Naive B cell (primary cell): ENCODE measurements around the gene PCBP3. TPM values are rescaled to one million over a fixed set of nuclear protein-coding genes. Genes with fewer than 3 reads are reported as not detected.
"Not testable (repeated sequence)": the region's sequence is repeated elsewhere in the genome, so short reads cannot be mapped to it uniquely, and the experiment has no call there.

Experiments
- ATAC-seq, 2 donors: fragments of 150-1000 bp; cut with Tn5 transposase; 2 replicates each; pipeline ENCODE4 v1.10.0; 2021; ENCODE audit warnings: low read depth in 2 of 2, mild to moderate bottlenecking in 2 of 2, moderate library complexity in 2 of 2
- DNase-seq: peaks from one replicate; pipeline ENCODE4 v3.0.0; 2022
- H3K27ac Mint-ChIP-seq, 6 donors: one replicate each; pipeline ENCODE4 v1.8.0; 2020 to 2022; ENCODE audit warnings: mild to moderate bottlenecking in 6 of 6, mixed read lengths in 6 of 6, moderate library complexity in 5 of 6, inconsistent platforms in 2 of 6
- H3K27me3 Mint-ChIP-seq, 3 donors: one replicate each; pipeline ENCODE4 v1.8.0; 2021 to 2022; ENCODE audit warnings: mixed read lengths in 3 of 3, mild to moderate bottlenecking in 1 of 3
- H3K36me3 Mint-ChIP-seq, 2 donors: one replicate each; pipeline ENCODE4 v1.8.0; 2020 to 2022; ENCODE audit warnings: mixed read lengths in 2 of 2, inconsistent platforms in 1 of 2, mild to moderate bottlenecking in 1 of 2
- H3K4me1 Mint-ChIP-seq, 3 donors: one replicate each; pipeline ENCODE4 v1.8.0; 2020 to 2022; ENCODE audit warnings: mixed read lengths in 3 of 3, inconsistent platforms in 1 of 3, mild to moderate bottlenecking in 1 of 3, moderate library complexity in 1 of 3
- H3K4me3 Mint-ChIP-seq, 8 donors: one replicate each; pipeline ENCODE4 v1.8.0; 2020 to 2022; ENCODE audit warnings: mild to moderate bottlenecking in 8 of 8, mixed read lengths in 8 of 8, moderate library complexity in 8 of 8, inconsistent platforms in 2 of 8
- H3K9me3 Mint-ChIP-seq, 7 donors: one replicate each; pipeline ENCODE4 v1.8.0; 2020 to 2022; ENCODE audit warnings: mixed read lengths in 7 of 7, mild to moderate bottlenecking in 5 of 7, inconsistent platforms in 2 of 7, moderate library complexity in 1 of 7
- polyA plus RNA-seq, 6 donors: library from polyadenylated mRNA; unstranded; fragments of 300-500 nt; fragmentation: Illumina TruSeq; gene quantifications; one replicate each; pipeline ENCODE4 v1.2.3, GENCODE V29; 2021; ENCODE audit warnings: low read depth in 6 of 6

Gene PCBP3
- polyA plus RNA-seq, 6 donors from 2014 or later = 0.60 to 1.5 (median 0.93) TPM; not detected in 2

DNA sequence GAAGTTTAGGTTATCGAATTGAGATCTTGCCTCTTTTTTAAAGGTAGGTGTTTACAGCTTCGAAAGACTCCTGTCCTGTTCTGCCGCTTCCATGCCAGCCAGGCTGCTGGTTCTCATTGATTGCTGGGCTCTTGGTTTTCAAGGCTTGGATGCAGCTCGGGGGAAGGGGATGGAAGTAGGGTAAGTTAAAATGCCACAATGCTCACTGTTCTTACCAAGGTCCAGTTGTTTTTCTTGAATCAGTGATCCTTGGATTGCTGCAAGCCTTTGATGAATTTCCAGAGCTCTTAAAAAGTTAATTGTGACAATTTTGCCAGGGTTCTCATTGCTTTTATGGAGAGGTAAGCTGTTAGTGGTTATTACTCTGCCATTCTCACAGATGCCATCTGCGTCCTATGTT, 74.9 kb downstream of the PCBP3 start:
- peaks cover 0 to 8% (median 0%) of the 10 kb centered on the region in 3 donors for H3K4me1 Mint-ChIP-seq
- H3K4me3 Mint-ChIP-seq = no peak overlapping the region
- peaks cover 10 to 27% (median 24%) of the 10 kb centered on the region in 3 donors for H3K27me3 Mint-ChIP-seq
- H3K36me3 Mint-ChIP-seq = peaks cover 9% of the 10 kb centered on the region in 2 donors
- no peak for ATAC-seq
- no peak for DNase-seq
- H3K9me3 Mint-ChIP-seq = peaks cover 4 to 25% (median 10%) of the 10 kb centered on the region in 7 donors
- H3K27ac Mint-ChIP-seq = no peak overlapping the region

DNA sequence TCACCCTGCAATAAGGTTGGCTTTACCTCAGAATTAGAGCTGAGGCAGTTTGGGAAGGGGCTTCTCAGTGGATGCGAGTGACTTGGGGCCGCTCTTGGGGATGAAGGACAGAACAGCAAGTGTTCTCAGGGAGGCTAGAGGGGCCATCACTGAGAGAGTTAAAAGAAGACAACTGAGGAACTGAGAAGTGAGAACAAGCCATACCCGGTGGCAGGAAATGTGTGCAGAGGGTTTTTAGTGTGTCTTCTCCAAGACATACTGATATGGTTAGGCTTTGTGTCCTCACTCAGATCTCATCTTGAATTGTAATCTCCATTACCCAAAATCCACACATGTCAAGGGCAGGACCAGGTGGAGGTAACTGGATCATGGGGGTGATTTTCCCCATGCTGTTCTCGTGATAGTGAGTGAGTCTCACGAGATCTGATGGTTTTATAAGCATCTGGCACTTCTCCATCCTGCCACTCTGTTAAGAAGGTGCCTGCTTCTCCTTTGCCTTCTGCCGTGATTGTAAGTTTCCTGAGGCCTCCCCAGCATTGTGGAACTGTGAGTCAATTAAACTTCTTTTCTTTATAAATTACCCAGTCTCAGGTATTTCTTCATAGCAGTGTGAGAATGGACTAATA, 75.8 kb downstream of the PCBP3 start:
- peak overlapping the region in 2 of 8 donors; percentile 18 to 23 for H3K4me3 Mint-ChIP-seq
- H3K9me3 Mint-ChIP-seq = peaks cover under 1 to 22% (median 6%) of the 10 kb centered on the region in 7 donors
- peaks cover under 1 to 9% of the 10 kb centered on the region in 2 donors for H3K36me3 Mint-ChIP-seq
- DNase-seq (no peak), ATAC-seq (no peak)
- H3K4me1 Mint-ChIP-seq = peaks cover 0 to 8% (median 0%) of the 10 kb centered on the region in 3 donors
- H3K27ac Mint-ChIP-seq = peak overlapping the region in 1 of 6 donors; percentile 27
- peaks cover 10 to 27% (median 20%) of the 10 kb centered on the region in 3 donors for H3K27me3 Mint-ChIP-seq

DNA sequence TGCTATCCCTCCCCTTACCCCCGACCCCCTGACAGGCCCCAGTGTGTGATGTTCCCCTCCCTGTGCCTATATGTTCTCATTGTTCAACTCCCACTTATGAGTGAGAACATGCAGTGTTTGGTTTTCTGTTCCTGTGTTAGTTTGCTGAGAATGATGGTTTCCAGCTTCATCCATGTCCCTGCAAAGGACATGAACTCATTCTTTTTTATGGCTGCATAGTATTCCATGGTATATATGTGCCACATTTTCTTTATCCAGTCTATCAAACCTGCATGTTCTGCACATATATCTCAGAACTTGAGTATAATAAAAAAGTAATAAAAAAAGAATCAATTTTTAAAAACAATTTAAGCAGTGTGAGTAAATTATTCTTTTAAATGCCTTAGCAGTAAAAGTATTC, 76.7 kb downstream of the PCBP3 start:
- peaks cover 0 to 16% (median 6%) of the 10 kb centered on the region in 7 donors for H3K9me3 Mint-ChIP-seq
- not testable (repeated sequence) for H3K4me1 Mint-ChIP-seq, H3K4me3 Mint-ChIP-seq, H3K27ac Mint-ChIP-seq, DNase-seq, ATAC-seq, H3K36me3 Mint-ChIP-seq
- peaks cover 10 to 27% (median 22%) of the 10 kb centered on the region in 3 donors for H3K27me3 Mint-ChIP-seq

DNA sequence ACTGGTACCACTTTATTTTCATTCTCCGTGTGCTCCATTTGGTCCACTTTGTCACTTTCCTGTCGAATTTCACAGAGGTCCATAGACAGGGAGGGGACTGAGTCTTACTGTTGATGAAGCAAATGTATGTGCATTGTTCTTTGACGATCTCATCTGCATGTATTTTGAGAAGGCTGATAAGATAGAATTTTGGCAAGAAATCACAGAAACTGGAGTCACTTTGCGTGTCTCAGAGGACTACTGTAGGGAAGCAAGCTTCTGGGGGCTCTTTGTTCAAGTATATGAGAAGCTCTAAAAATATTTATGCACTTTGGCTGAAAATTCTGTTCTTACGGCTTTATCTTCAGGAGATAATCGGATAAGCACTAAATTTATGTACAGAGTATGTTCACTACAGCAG, 78.1 kb downstream of the PCBP3 start:
- DNase-seq = no peak
- H3K4me1 Mint-ChIP-seq = peaks cover 0 to 8% (median 0%) of the 10 kb centered on the region in 3 donors
- no peak overlapping the region for H3K27ac Mint-ChIP-seq
- no peaks in the 10 kb centered on the region for H3K36me3 Mint-ChIP-seq
- peaks cover 0 to 3% (median 0%) of the 10 kb centered on the region in 7 donors for H3K9me3 Mint-ChIP-seq
- H3K27me3 Mint-ChIP-seq = peaks cover 10 to 32% (median 22%) of the 10 kb centered on the region in 3 donors
- ATAC-seq = no peak
- no peak overlapping the region for H3K4me3 Mint-ChIP-seq

DNA sequence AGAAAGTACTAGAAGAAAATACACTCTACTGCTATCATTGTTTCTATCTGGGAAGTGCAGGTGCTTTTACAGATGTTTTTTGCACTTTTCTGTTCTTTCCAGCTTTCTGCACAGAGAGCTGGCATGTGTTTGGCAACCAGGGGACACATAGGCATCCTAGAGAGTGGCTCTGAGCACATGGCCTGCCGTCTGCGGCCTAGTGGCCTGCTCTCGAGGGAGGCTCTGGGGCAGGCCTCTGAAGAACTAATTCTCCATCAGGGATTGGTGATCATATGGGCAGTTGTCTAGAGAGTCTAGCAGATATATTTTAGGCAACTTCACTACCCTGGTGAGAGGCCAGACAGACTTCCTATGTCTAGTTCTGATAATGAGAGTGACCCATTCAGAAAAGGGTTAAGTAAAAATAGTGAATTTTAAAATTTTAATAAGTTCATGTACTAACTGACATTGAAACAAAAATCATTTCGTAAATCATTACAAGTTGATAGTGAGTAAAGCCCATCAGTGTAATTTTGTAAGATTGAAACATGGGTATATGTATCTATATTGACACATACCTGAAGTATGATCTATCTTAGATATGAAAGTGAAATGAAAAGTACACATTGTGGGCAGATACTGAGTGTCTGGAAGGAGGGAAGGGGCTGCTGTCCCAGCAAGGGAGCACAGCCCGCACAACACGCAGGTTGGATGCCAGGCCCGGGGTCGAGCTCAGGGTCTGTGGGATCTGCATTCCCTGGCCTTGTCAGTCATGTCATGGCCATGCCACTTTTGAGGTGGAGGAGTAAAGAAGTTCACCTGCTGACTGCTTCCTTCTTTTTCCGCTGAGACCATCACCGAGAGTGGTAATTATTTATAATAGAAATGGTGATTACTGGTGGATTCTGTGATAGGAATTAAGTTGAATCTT, 79.8 kb downstream of the PCBP3 start:
- H3K9me3 Mint-ChIP-seq = no peaks in the 10 kb centered on the region
- H3K27ac Mint-ChIP-seq = no peak overlapping the region
- peaks cover 10 to 23% (median 21%) of the 10 kb centered on the region in 3 donors for H3K27me3 Mint-ChIP-seq
- ATAC-seq (no peak), DNase-seq (no peak)
- no peak overlapping the region for H3K4me3 Mint-ChIP-seq
- no peaks in the 10 kb centered on the region for H3K36me3 Mint-ChIP-seq
- H3K4me1 Mint-ChIP-seq = peaks cover 0 to 6% (median 0%) of the 10 kb centered on the region in 3 donors

DNA sequence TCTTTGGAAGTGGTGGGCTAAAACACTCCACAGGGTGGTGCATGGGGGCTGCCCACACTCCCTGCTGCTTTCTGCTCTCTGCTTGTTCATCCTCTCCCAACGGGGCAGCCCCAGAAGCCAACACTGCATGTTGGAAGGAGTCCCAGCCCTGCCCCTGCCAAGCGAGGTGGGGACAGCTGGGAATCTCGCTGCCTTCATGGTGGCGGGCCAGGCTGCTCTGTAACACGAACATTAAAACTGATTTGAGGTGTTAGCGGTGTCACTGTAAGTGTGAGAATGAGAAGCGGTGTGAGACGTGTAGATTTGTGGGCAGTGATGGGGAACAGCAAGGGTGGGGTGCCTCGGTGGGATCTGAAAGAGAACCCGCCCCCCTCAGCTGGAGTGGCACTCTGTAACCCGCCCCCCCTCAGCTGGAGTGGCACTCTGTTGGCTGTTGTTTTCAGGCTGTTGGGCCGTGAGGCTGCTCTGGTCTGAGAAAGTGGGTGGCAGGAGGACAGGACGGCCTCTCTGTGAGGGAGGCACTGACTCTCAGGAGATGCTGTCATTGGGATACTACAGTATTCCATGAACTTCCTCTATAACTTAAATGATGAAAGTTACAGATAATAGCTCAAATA, 80.9 kb downstream of the PCBP3 start:
- ATAC-seq (no peak), DNase-seq (no peak)
- Mint-ChIP-seq H3K4me3 (no peak overlapping the region), H3K4me1 (no peaks in the 10 kb centered on the region), H3K9me3 (no peaks in the 10 kb centered on the region), H3K27me3 (peaks cover 2 to 12% (median 10%) of the 10 kb centered on the region in 3 donors), H3K36me3 (no peaks in the 10 kb centered on the region), H3K27ac (peak overlapping the region in 2 of 6 donors; percentile 45 to 93)

DNA sequence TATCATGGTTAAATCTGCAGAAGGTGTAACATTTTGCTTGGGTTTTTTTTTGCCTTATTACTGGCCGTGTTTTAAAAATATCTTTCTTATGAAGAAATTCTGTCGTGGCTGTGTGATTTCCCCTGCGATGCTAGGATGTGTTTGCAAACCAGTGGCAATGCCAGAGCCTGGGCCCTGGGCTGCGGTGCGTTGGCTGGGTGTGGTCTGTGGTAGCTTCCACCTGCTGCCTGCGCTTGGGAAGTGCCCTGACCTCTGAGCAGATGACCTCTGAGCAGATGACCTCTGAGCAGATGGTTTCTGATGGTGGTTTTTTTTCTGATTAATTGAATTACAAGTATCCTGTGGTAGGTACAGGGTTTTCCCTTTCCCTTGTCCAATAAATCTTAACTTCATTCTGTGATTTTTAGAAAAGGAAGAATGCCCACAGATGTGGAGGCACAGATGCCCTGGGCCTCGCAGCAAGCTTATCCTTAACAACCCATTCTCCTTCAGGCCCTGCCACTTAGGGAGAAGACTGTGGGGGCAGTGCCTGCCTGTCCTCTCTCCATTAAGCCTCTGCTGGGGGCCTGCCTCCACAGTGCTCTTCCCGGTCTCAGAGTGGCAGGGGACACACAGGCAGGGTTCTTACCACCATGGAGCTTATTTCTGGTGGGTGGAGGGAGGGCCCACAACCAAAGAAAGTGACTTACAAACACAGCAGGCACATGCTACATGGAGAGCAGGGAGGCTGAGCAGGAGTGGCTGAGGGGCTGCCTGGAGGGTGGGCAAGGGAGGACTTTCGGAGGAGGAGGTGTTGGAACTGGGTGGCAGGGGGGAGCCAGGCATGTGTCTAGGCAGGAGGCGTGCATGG, 81.7 kb downstream of the PCBP3 start:
- H3K27me3 Mint-ChIP-seq = peaks cover 0 to 10% (median 7%) of the 10 kb centered on the region in 3 donors

DNA sequence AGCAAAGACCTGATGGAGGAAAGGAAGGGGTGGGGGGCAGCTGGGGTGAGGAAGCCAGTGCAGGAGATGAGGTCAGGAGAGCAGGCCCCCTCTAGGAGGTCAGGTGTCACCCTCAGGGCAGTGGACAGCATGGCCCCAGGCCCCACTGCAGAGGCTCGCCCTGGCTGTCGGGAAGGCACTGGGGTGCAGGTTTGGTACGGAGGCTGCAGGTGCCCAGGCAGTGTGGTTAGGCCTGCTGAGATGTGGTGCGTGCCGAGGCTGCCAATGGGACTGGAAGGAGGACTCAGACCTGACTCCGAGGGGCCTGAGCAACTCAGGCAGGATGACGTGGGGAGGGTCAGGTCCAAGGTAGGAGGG, 82.3 kb downstream of the PCBP3 start:
- ATAC-seq (no peak), DNase-seq (no peak)
- Mint-ChIP-seq H3K4me1 (no peaks in the 10 kb centered on the region), H3K27ac (no peak overlapping the region), H3K27me3 (peaks cover 0 to 10% (median 7%) of the 10 kb centered on the region in 3 donors), H3K36me3 (no peaks in the 10 kb centered on the region), H3K9me3 (no peaks in the 10 kb centered on the region), H3K4me3 (no peak overlapping the region)

More for the DNA sequence above, 81.7 kb downstream of the PCBP3 start:
- H3K4me1 Mint-ChIP-seq = no peaks in the 10 kb centered on the region
- no peak overlapping the region for H3K27ac Mint-ChIP-seq
- H3K4me3 Mint-ChIP-seq = peak overlapping the region in 1 of 8 donors; percentile 62
- DNase-seq (no peak), ATAC-seq (no peak)
- no peaks in the 10 kb centered on the region for H3K9me3 Mint-ChIP-seq
- no peaks in the 10 kb centered on the region for H3K36me3 Mint-ChIP-seq

DNA sequence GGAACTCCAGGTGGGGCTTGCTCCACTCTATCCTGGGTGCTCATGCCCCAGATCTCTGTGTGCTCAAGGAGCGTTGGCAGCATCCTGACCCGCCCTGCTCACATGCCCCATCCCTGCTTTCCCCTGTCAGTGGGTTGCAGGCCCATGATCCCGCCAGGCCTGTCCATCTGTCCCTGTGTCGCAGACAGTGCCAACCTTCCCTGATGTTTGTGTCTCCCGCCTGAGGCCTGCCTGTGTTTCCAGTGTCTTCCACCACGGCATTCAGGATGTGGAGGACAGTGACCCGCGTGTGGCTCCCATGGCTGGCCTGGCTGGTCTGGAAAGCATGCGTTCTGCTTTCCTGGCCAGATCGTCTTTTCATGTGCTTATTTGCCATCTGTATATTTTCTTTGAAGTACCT, 82.9 kb downstream of the PCBP3 start:
- Mint-ChIP-seq H3K27me3 (peaks cover 0 to 15% (median 13%) of the 10 kb centered on the region in 3 donors), H3K4me1 (no peaks in the 10 kb centered on the region), H3K4me3 (no peak overlapping the region), H3K9me3 (peaks cover 0 to 5% (median 0%) of the 10 kb centered on the region in 7 donors), H3K27ac (peak overlapping the region in 1 of 6 donors; percentile 42), H3K36me3 (peaks cover 0 to 5% of the 10 kb centered on the region in 2 donors)
- DNase-seq = no peak
- ATAC-seq = no peak

DNA sequence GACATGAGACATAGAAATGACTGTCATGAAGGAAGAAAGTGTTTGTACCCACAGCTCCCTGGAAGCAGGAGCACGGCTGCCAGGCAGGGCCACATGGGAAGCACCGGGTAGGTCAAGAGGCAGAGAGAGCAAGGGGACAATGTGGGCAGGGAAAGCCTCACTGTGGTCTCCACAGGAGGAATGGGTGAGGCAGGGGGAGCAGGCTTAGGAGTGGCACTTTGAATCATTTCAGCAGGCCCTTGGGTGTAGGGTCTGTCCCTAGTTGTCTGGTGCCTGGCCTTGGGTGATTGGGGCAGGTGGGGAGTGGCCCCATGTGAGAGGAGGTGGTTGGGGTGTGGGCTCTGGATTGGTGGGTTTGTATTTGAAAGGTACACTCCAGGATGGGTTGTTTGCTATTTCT, 83.9 kb downstream of the PCBP3 start:
- peaks cover 0 to 15% (median 13%) of the 10 kb centered on the region in 3 donors for H3K27me3 Mint-ChIP-seq
- H3K4me1 Mint-ChIP-seq = no peaks in the 10 kb centered on the region
- peaks cover 0 to 7% of the 10 kb centered on the region in 2 donors for H3K36me3 Mint-ChIP-seq
- H3K27ac Mint-ChIP-seq = no peak overlapping the region
- H3K9me3 Mint-ChIP-seq = peaks cover 0 to 13% (median 0%) of the 10 kb centered on the region in 7 donors
- DNase-seq (no peak), ATAC-seq (no peak)
- H3K4me3 Mint-ChIP-seq = no peak overlapping the region

DNA sequence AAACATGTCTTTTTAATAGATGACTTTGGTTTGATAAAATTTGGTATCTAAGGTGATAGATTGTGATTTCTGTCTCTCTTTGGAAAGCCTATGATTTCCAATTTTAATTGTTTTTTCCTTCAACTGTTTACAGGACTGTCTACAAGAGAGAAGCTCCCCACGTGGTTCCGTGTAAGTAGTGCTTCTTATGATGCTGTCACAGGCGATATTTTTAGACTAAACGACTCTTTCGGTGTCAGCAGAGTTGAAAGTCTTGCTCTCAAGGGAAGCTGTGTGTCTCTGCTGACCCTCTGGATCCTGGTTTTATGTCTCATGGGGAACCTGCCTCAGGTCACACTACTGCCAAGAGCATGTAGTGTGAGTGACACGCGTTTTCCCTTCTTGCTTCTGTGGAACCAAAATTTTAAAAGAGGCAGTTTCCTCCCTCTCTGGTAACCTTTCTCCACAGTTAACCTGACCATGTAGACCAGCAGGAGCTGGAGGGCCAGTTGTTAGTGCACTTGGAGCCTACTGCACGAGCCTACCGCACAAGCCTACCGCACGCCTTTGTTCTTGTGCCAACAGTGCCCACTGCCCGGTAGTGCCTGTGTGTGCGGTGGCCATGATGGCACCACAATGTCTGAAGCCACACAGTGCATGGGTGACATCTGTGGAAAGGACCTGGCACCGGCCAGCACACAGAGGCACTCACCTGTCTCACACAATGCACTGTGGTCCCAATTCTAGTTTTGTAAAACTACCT, 91.9 kb downstream of the PCBP3 start:
- Mint-ChIP-seq H3K27me3 (peaks cover 0 to 34% (median 22%) of the 10 kb centered on the region in 3 donors), H3K9me3 (peaks cover 0 to 25% (median 3%) of the 10 kb centered on the region in 7 donors), H3K36me3 (peaks cover 7 to 10% of the 10 kb centered on the region in 2 donors), H3K4me3 (no peak overlapping the region), H3K4me1 (peaks cover 0 to 5% (median 0%) of the 10 kb centered on the region in 3 donors), H3K27ac (no peak overlapping the region)
- ATAC-seq (no peak), DNase-seq (no peak)

DNA sequence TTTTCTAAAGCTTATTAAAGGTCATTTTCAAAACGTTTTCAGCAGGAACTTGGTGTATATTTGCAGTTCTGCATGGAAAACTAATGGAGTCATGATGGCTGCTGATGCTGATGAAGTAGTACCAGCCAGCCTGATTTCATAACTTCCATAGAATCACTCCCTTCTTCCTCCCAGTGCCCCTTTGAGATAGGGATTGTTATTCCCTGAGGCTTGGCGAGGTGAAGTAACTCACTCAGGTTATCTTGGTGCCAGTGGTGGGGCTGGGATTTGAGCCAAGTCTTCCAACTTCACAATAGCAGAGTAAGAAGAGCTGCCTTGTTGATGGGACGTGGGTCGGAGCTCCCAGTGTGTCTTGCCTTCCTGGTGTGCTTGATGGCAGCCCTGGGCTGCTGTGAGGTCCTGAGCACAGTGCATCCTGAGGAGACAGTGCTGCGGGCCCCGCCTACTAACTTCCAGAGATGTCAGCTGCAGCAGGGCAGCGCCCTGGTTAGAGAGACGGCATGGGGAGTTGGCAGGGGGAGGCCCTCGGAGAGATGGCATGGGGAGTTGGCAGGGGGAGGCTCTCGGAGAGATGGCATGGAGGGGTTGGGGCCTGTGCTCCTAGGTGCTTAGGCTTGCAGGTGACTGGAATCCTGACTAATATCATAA, 92.6 kb downstream of the PCBP3 start:
- peaks cover 5 to 10% of the 10 kb centered on the region in 2 donors for H3K36me3 Mint-ChIP-seq
- ATAC-seq = no peak

More for the DNA sequence above, 92.6 kb downstream of the PCBP3 start:
- DNase-seq = no peak
- peaks cover 0 to 23% (median 3%) of the 10 kb centered on the region in 7 donors for H3K9me3 Mint-ChIP-seq
- peak overlapping the region in 1 of 6 donors; percentile 53 for H3K27ac Mint-ChIP-seq
- no peak overlapping the region for H3K4me3 Mint-ChIP-seq
- H3K27me3 Mint-ChIP-seq = peaks cover 0 to 31% (median 20%) of the 10 kb centered on the region in 3 donors
- peaks cover 0 to 5% (median 0%) of the 10 kb centered on the region in 3 donors for H3K4me1 Mint-ChIP-seq
